Endothelial cell of umbilical vein (primary cell): ENCODE measurements around the gene ADTRP.

Source experiments
- CTCF ChIP-seq, 2 donors: IDR thresholded peaks; 1 replicate in 1 of 2; 2 replicates in 1 of 2; pipeline ENCODE4 v1.5.1; 2011; ENCODE audit warnings: low read length in 2 of 2, mild to moderate bottlenecking in 2 of 2, moderate library complexity in 2 of 2, control low read depth in 1 of 2, inconsistent platforms in 1 of 2, low read depth in 1 of 2; ENCODE audit not compliant: insufficient read depth in 1 of 2; ENCODE audit errors: extremely low read depth in 1 of 2
- FOS ChIP-seq: IDR thresholded peaks from 2 replicates; pipeline ENCODE4 v1.6.1; 2011; ENCODE audit warnings: mild to moderate bottlenecking, low read length, moderate library complexity, borderline replicate concordance; ENCODE audit not compliant: insufficient read depth
- GATA2 ChIP-seq: IDR thresholded peaks from 2 replicates; pipeline ENCODE4 v1.7.0; 2011; ENCODE audit warnings: low read depth, mild to moderate bottlenecking, moderate library complexity, mixed read lengths, low read length; ENCODE audit not compliant: insufficient read length, insufficient read depth
- POLR2A ChIP-seq: IDR thresholded peaks from 2 replicates; pipeline ENCODE4 v1.6.1; 2012; ENCODE audit warnings: low read depth, mild to moderate bottlenecking, control low read depth, low read length
- POLR2AphosphoS5 ChIP-seq: IDR thresholded peaks from 2 replicates; pipeline ENCODE4 v1.6.1; 2012; ENCODE audit warnings: low read depth, mild to moderate bottlenecking, control low read depth, low read length, moderate library complexity; ENCODE audit not compliant: insufficient read depth

- TF ChIP-seq POLR2AphosphoS5 (no peak), GATA2 (no peak), CTCF (IDR thresholded peaks at IDR 0.05; ENCODE audit: extremely low read depth in 1 of 2, insufficient read depth in 1 of 2, low read depth in 1 of 2, low read length in 2 of 2) (no peak), POLR2A (no peak), FOS (no peak)
Observed at GRCh38 chr6:11675601-11676000, 103.0 kb downstream of the ADTRP start.
